Panc1 (cell line): ENCODE data around the gene MAP4K2.

Experiments
- POLR2AphosphoS5 ChIP-seq: IDR thresholded peaks from 2 replicates; pipeline ENCODE4 v1.6.1; 2012; ENCODE audit warnings: mild to moderate bottlenecking, low read depth, low read length, moderate library complexity
- REST ChIP-seq, 2 experiments: IDR thresholded peaks; 2 replicates each; pipeline ENCODE4 v1.6.1; 2011 to 2012; ENCODE audit warnings: low read depth in 2 of 2, control low read depth in 1 of 2, low read length in 1 of 2, mild to moderate bottlenecking in 1 of 2, moderate library complexity in 1 of 2; ENCODE audit not compliant: insufficient read depth in 1 of 2
- SIN3A ChIP-seq: IDR thresholded peaks from 2 replicates; pipeline ENCODE4 v1.6.1; 2012; ENCODE audit warnings: low read depth, mild to moderate bottlenecking, low read length, moderate library complexity, borderline replicate concordance; ENCODE audit not compliant: insufficient read depth
- TF ChIP-seq, protein P1 (sequence below): fragments of 450-650 bp; IDR thresholded peaks from 2 replicates; pipeline ENCODE4 v1.5.1; 2017; ENCODE audit warnings: mild to moderate bottlenecking

GRCh38 chr11:64796047-64796756 lies 6.8 kb downstream of the MAP4K2 start:
- no peak for TF ChIP-seq POLR2AphosphoS5
- no peak for TF ChIP-seq REST (IDR thresholded peaks at IDR 0.05; ENCODE audit: insufficient read depth in 1 of 2, low read depth in 2 of 2, low read length in 1 of 2)
- TF ChIP-seq, protein P1, sequence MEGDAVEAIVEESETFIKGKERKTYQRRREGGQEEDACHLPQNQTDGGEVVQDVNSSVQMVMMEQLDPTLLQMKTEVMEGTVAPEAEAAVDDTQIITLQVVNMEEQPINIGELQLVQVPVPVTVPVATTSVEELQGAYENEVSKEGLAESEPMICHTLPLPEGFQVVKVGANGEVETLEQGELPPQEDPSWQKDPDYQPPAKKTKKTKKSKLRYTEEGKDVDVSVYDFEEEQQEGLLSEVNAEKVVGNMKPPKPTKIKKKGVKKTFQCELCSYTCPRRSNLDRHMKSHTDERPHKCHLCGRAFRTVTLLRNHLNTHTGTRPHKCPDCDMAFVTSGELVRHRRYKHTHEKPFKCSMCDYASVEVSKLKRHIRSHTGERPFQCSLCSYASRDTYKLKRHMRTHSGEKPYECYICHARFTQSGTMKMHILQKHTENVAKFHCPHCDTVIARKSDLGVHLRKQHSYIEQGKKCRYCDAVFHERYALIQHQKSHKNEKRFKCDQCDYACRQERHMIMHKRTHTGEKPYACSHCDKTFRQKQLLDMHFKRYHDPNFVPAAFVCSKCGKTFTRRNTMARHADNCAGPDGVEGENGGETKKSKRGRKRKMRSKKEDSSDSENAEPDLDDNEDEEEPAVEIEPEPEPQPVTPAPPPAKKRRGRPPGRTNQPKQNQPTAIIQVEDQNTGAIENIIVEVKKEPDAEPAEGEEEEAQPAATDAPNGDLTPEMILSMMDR: no peak
- no peak for TF ChIP-seq SIN3A
